NT2/D1 (cell line): ENCODE data around the gene UBE2C.

Experiments
- YY1 ChIP-seq: IDR thresholded peaks from 2 replicates; pipeline ENCODE4 v1.6.1; 2011; ENCODE audit not compliant: insufficient read length, insufficient read depth
- ZNF274 ChIP-seq: IDR thresholded peaks from 2 replicates; pipeline ENCODE4 v1.6.1; 2011; ENCODE audit warnings: mild to moderate bottlenecking, low read depth, low read length

GRCh38 chr20:45822857-45823256, 10.4 kb downstream of the UBE2C start:
- no peak for TF ChIP-seq YY1
- TF ChIP-seq ZNF274: no peak
